ENCODE results near the gene USB1. TPM values are rescaled to one million over a fixed set of nuclear protein-coding genes. Genes with fewer than 3 reads are reported as not detected.

The USB1 gene
- total RNA-seq, 1 donor from 2014 or later, result 44.2 TPM

GRCh38 chr16:58039829-58040495, 38.8 kb downstream of the USB1 start:
- Histone ChIP-seq H3K27ac (no peak overlapping the region), H3K9me3 (no peaks in the 10 kb centered on the region), H3K36me3 (no peaks in the 10 kb centered on the region), H3K4me3 (no peak overlapping the region), H3K27me3 (no peaks in the 10 kb centered on the region), H3K4me1 (no peaks in the 10 kb centered on the region)
- no peak for DNase-seq (ENCODE audit: extremely low spot score in 2 of 2)
- TF ChIP-seq POLR2AphosphoS5 (IDR thresholded peaks at IDR 0.05; ENCODE audit: insufficient read depth in 1 of 2, low read depth in 1 of 2) (no peak), CTCF (IDR thresholded peaks at IDR 0.05) (no peak), POLR2A (IDR thresholded peaks at IDR 0.05) (no peak)
- intact Hi-C loops (cut with DNase I), result no loop called here

GRCh38 chr16:58040496-58040846, 39.3 kb downstream of the USB1 start:
- Histone ChIP-seq H3K27ac (no peak overlapping the region), H3K9me3 (no peaks in the 10 kb centered on the region), H3K4me1 (no peaks in the 10 kb centered on the region), H3K36me3 (no peaks in the 10 kb centered on the region), H3K27me3 (no peaks in the 10 kb centered on the region), H3K4me3 (no peak overlapping the region)
- intact Hi-C loops (cut with DNase I), result no loop called here
- no peak for TF ChIP-seq POLR2A (IDR thresholded peaks at IDR 0.05)
- no peak for DNase-seq (ENCODE audit: extremely low spot score in 2 of 2)

- Histone ChIP-seq H3K27ac (no peak overlapping the region), H3K4me1 (no peaks in the 10 kb centered on the region), H3K9me3 (no peaks in the 10 kb centered on the region), H3K27me3 (no peaks in the 10 kb centered on the region), H3K36me3 (no peaks in the 10 kb centered on the region), H3K4me3 (no peak overlapping the region)
- TF ChIP-seq CTCF (IDR thresholded peaks at IDR 0.05) (no peak), POLR2AphosphoS5 (IDR thresholded peaks at IDR 0.05; ENCODE audit: insufficient read depth in 1 of 2, low read depth in 1 of 2) (no peak), POLR2A (IDR thresholded peaks at IDR 0.05) (no peak)
- intact Hi-C loops (cut with DNase I), result no loop called here
- DNase-seq (ENCODE audit: extremely low spot score in 2 of 2), result no peak
Measured at GRCh38 chr16:58040945-58041627, 39.9 kb downstream of the USB1 start.

GRCh38 chr16:58041628-58041955, 40.4 kb downstream of the USB1 start:
- no peak overlapping the region for H3K4me3 ChIP-seq
- no peaks in the 10 kb centered on the region for H3K36me3 ChIP-seq
- no peak for TF ChIP-seq CTCF (IDR thresholded peaks at IDR 0.05)
- TF ChIP-seq POLR2AphosphoS5 (IDR thresholded peaks at IDR 0.05; ENCODE audit: insufficient read depth in 1 of 2, low read depth in 1 of 2), result no peak
- TF ChIP-seq POLR2A (IDR thresholded peaks at IDR 0.05), result no peak
- no peaks in the 10 kb centered on the region for H3K4me1 ChIP-seq
- no peaks in the 10 kb centered on the region for H3K9me3 ChIP-seq
- H3K27me3 ChIP-seq, result no peaks in the 10 kb centered on the region
- intact Hi-C loops (cut with DNase I), result no loop called here
- no peak overlapping the region for H3K27ac ChIP-seq
- no peak for DNase-seq (ENCODE audit: extremely low spot score in 2 of 2)

GRCh38 chr16:58042001-58042885, 41.0 kb downstream of the USB1 start:
- H3K4me1 ChIP-seq, result no peaks in the 10 kb centered on the region
- H3K4me3 ChIP-seq, result no peak overlapping the region
- TF ChIP-seq CTCF (IDR thresholded peaks at IDR 0.05) (no peak), POLR2AphosphoS5 (IDR thresholded peaks at IDR 0.05; ENCODE audit: insufficient read depth in 1 of 2, low read depth in 1 of 2) (no peak), POLR2A (IDR thresholded peaks at IDR 0.05) (no peak)
- no peaks in the 10 kb centered on the region for H3K36me3 ChIP-seq
- no peaks in the 10 kb centered on the region for H3K9me3 ChIP-seq
- H3K27ac ChIP-seq, result no peak overlapping the region
- intact Hi-C loops (cut with DNase I), result no loop called here
- H3K27me3 ChIP-seq, result no peaks in the 10 kb centered on the region
- no peak for DNase-seq (ENCODE audit: extremely low spot score in 2 of 2)

Measured in vagina (tissue), 2 donors.